Superior temporal gyrus (tissue), 1 donor: ENCODE data around the gene PADI1.

ENCODE experiments used
- DNase-seq: peaks from one replicate; pipeline ENCODE4 v3.0.0-alpha.2; 2016; ENCODE audit errors: extremely low spot score

Gene PADI1, protein sequence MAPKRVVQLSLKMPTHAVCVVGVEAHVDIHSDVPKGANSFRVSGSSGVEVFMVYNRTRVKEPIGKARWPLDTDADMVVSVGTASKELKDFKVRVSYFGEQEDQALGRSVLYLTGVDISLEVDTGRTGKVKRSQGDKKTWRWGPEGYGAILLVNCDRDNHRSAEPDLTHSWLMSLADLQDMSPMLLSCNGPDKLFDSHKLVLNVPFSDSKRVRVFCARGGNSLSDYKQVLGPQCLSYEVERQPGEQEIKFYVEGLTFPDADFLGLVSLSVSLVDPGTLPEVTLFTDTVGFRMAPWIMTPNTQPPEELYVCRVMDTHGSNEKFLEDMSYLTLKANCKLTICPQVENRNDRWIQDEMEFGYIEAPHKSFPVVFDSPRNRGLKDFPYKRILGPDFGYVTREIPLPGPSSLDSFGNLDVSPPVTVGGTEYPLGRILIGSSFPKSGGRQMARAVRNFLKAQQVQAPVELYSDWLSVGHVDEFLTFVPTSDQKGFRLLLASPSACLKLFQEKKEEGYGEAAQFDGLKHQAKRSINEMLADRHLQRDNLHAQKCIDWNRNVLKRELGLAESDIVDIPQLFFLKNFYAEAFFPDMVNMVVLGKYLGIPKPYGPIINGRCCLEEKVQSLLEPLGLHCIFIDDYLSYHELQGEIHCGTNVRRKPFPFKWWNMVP

DNA sequence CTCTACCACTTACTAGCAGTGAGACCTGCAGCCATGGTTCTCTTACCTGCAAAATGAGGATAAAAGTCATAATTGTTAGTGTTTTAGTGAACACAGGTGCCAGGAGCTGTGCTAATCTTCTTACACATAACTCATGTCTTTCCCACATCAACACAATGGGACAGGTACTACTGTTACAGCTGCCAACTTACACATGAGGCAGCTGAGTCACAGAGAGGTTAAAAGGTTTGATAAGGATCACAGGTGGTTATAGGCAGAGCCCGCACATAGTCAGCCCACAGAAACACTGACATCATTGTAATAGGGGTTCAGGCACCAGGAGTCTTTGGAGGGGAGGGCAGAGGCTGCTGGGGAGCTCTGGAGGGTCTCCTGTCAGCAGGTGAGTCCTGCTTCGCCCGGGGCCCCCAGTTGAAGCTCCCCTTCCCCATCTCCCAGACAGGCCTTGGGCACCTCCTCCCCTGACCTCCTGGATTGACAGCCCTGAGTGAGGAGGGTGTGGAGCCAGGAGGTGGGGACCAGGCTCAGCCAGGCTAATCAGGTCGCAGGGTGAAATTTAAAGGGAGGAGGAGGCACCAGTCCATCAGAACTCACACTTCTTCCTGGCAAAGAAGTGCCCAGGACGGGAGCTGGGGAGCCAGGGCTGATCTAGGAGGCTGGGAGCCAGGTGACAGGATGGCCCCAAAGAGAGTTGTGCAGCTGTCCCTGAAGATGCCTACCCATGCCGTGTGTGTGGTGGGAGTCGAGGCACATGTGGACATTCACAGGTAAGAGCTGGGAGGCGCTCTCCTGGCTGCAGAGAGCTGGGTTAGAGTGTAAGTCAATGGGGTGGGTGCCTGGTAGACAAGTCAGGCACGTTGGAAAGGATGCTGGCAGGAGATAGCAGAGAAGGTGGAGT, at the start of gene PADI1:
Gene PADI1, plus strand, starts transcription at position 583 of the 895 bp plus-strand sequence. Its CDS starts 90 bp downstream, at position 673.
- DNase-seq, result no peak

- no peak for DNase-seq
Observed at GRCh38 chr1:17155257-17155920, 49.5 kb upstream of the PADI1 start.

GRCh38 chr1:17156108-17156507, 48.8 kb upstream of the PADI1 start:
- no peak for DNase-seq

GRCh38 chr1:17158961-17159360, 46.0 kb upstream of the PADI1 start:
- DNase-seq, result no peak

GRCh38 chr1:17161137-17161740, 43.7 kb upstream of the PADI1 start:
- DNase-seq, result no peak

DNA sequence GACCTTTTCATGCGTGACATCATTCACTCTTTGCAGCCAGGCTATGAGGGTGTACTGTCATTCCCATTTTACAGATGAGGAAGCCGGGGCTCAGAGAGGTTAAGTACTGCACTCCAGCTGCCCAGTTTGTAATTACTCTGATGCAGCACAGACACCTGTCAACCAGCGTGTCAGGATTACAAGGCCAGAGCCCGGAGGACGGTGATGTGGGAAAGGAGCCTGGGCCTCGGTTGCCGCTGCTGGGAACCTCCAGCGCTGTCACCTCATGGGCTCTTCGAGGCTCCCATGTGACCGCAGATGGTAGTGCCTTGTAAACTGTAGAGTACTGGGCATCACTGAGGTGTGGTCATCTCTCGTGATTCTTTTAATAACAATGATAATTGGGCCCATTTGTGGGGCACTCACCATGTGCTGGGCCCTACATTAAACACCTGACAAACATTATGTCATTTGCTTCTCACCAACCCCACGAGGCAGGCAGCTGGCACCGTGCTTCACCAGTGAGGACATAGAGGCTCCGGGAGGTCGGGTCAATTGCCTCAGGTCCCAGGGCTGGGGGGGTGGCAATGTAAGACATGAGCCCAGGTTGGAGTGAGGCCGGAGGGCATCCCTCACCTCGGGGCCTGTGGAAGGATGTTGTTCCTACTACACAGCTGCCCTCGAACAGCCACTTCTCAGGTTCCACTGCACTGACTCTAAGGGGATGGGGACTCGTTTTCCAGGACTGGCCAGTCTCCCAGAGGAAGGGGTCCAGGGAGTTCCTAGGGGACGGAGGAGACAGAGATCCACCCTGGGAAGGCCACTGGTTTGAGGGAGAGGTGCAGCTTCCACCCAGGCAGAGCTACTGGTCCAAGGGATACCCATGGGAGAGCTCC, 42.8 kb upstream of the PADI1 start:
- no peak for DNase-seq

- DNase-seq, result no peak
Observed at GRCh38 chr1:17162941-17163340, 42.0 kb upstream of the PADI1 start.

- no peak for DNase-seq
Observed at GRCh38 chr1:17163371-17163770, 41.6 kb upstream of the PADI1 start.

DNA sequence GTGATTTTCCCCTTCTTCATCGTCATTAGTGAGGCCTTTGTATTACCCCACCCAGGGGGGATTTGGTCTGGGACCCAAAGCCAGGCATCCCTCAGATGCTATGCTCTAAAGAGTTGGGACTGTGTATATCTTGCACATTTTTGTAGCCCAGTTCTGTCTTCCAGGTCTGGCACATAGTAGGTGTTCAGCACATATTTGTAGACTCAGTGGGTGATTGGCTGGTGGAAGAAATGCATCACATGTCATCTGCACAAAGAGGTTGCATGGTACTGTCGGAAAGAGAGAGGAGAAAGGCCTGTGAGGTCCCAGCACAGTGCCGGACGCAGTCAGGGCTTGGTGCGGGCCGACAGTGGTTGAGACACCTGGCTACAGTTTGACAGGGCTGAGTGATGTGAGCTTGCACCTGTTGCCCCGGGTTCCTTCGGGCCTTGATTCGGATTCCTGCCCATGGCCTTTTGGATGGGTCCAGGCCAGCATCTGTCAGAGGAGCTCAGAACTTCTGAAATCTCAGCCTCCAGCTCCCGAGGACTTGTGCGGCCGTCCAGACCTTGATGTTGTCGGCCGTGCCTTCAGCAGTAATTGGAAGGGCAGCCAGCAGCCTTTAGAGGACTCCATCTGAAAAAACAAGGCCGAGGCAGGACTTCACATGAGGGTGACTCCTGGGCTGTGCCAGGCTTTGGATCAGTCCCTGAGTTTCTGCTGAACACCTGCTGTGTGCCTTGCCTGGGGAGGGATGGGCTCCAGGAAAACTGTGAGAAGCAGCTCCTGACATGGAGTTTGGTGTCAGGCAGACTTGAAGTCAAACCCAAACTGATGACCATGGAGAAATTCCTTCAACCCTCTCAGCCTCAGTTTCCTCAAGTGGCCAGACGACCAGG, 40.9 kb upstream of the PADI1 start:
- DNase-seq, result no peak

DNA sequence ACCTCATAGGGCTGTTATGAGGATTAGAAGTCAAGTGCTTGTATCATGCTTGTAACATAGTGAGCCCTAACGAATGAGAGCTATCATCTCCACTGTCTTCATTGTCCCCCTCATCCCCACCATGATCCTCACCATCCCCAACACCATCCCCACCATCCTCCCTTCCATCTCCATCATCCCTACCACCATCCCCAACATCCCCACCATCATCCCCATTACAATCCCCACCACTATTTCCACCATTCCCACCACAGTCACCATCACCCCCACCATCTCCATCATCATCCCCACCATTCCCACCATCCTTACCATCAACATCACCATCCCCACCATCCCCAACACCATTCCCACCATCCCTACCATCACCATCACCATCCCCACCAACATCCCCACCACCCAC, 39.1 kb upstream of the PADI1 start:
- no peak for DNase-seq

GRCh38 chr1:17167041-17167785, 37.7 kb upstream of the PADI1 start:
- DNase-seq, result no peak

DNA sequence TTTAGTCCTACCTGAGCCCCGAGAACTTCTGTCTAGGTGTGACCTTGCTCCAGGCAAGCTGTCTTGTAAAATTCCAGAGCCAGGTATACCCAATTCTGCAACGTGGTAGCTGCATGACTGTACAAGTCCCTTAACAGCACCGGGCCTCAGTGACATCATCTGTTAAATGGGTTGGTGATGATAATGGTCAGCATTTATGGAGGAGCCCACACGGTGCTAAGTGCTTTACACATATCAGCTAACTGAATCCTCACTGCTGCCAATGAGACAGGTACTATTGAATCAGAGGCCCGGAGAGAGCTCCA, 37.2 kb upstream of the PADI1 start:
- DNase-seq, result no peak

DNA sequence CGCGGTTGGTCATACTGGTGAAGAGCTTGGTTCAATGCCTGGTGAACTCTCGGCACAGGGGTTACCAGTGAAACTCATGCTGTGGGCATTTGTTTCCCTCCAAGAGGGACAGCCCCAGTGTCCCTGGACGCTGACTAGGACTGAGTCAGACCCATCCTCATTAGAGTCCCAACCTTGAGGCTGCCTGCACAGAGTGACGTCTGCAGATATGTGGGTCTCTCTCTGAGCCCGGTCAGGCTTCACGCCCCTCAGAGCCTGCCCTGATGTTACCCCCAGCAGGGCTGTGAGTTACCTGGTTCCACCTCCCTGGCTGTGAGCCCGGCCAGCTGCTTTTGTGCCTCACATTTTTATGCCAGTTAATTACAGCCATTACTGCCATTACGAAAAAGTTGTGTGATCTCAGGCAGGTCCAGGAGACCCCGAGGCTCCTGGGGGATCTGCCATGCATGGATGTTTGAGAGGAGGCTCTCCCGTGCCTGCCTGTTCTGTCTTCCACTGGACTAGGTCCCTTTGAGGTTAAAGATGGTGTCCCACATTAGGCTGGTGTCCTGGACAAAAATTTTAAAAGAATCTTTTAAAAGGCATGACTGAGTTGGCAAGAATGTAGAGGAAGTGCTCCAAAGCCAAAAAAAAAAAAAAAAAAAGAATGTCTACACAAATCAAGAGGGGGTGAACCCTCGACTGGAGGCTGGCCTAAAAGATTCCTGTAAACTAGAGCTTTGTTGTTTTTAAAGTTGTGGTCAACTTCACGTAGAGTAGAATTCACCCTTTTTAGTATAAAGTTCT, 36.6 kb upstream of the PADI1 start:
- no peak for DNase-seq

- DNase-seq, result no peak
Observed at GRCh38 chr1:17170571-17170970, 34.4 kb upstream of the PADI1 start.

GRCh38 chr1:17173217-17173616, 31.7 kb upstream of the PADI1 start:
- DNase-seq, result no peak

DNA sequence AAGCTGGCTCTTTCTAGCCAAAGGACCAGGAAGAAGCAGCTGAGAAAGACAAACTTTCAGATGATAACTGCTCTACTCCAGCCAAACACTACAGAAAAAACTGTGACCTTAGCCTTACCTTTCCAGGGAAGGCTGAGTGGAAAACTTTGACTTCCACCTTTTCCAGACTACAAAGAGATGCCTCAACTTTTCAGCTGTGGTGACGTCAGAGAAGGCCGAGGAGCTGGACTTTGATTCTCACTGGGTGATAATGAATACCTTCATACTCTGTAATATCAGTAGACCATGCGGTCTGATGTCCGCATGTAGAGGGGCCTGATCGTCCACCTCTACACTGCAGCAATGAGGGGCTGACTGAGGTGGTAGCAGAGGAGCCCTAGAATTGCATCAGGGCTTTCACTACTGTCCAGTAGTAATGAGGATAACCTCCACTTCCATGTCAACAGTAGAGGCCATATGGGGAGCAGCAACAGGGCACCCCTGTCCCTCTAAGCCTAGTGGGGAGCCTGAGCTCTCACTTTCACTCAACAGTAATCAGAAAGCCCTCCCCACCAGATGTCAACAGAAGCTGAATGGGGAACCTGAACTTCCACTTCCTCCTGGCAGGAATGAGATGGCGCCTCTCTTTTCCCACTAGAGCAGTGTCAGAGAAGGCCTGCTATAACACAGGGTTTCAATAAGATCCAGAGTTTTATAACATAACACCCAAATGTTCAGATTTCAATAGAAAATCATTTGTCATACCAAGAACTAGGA, 28.4 kb upstream of the PADI1 start:
- no peak for DNase-seq

- DNase-seq, result no peak
Observed at GRCh38 chr1:17177651-17178050, 27.3 kb upstream of the PADI1 start.
